HG03095 (cell line): ENCODE measurements around the gene SMCO1.
"Not testable (repeated sequence)": the region's sequence is repeated elsewhere in the genome, so short reads cannot be mapped to it uniquely, and the experiment has no call there.

Experiments used
- ATAC-seq: cut with Tn5 transposase; IDR thresholded peaks from one replicate; pipeline ENCODE4 v1.9.1; 2021; ENCODE audit warnings: moderate library complexity; ENCODE audit not compliant: unreplicated experiment

SMCO1 gene

GRCh38 chr3:196496183-196496582 is 19.0 kb downstream of the SMCO1 start:
- ATAC-seq, result no peak

DNA sequence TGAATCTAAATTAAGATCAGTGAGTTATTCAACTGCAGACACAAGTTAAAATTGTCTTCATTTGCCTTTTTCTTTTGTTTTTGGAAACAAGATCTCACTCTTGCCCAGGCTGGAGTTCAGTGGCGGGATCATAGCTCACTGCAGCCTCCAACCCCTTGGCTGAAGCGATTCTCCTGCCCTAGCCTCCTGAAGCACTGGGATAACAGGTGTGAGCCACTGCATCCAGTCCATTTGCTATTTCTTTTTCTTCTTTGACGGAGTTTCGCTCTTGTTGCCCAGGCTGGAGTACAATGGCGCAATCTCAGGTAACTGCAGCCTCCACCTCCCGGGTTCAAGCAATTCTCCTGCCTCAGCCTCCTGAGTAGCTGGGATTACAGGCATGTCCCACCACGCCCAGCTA is 21.9 kb downstream of the SMCO1 start:
- ATAC-seq, result no peak

GRCh38 chr3:196492080-196492479 is 23.1 kb downstream of the SMCO1 start:
- no peak for ATAC-seq

DNA sequence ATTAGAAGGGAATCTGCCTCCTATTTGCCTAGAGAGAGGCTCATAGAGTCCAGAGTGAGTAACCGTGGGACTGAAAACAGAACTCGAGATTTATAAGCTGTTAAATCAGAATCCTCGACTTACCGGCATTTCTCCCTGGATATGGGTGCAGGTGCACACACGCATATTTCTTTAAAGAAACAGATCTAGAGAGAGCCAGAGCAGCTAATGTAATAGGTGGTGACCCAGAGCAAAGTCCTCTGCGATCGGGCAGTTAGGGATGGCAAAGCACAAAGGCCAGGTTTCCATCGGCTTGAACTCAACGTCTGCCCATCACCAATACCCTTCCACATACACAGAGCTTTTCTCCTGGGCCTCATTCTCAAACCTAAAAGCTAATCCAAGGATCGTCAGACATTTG is 25.4 kb downstream of the SMCO1 start:
- no peak for ATAC-seq

GRCh38 chr3:196486263-196486662 is 28.9 kb downstream of the SMCO1 start:
- no peak for ATAC-seq

DNA sequence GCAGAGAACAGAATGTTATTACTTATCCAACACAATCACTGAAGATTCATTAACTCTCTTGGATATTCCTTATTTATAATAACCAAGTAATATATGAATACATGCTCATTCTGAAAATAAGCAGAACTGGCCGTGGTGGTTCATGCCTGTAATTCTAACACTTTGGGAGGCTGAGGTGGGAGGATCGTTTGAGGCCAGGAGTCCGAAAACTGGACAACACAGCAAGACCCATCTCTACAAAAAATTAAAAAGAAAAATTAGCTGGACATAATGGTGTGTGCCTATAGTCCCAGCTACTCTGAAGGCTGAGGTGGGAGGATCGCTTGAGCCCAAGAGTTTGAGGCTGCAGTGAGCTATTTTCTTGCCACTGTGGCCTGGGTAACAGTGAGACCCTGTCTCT is 37.5 kb downstream of the SMCO1 start:
- ATAC-seq, result no peak

DNA sequence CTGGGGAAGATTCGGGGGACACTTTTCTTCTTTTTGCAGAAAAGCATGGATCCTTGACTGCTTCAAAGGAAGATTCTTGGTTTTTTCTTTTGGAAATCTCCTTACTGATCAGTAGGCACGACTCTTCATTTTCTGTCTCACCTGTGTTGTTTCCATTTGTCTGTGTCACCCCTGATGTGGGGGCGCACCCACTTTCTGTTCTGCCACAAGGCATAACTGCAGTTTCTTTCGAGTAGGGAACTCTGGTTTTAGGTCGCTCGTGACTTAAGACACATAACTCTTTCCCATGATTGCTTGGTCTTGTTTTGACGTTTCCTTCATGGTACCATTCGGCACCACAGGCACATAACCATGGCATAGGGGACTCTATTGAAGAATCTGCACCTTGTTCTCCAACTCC is 42.9 kb downstream of the SMCO1 start:
- ATAC-seq, result no peak

DNA sequence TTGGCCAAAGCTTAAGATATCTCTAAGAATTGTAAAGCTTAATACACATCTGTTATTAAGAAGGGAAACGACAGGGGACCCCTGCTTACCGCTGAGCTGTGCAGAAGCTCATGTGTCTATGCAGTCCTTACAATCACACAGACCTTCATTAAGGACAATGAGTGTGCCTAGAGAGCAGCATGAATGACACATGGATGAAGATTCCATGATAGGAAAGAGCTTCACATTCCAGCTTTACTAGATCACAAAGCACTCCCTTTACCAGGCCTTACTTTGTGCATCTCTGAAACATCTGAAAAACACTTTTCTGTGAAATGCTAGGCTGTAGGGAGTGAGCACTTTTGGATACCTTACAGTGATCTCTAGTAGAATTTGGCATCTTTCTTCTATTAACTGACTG is 43.6 kb downstream of the SMCO1 start:
- no peak for ATAC-seq

DNA sequence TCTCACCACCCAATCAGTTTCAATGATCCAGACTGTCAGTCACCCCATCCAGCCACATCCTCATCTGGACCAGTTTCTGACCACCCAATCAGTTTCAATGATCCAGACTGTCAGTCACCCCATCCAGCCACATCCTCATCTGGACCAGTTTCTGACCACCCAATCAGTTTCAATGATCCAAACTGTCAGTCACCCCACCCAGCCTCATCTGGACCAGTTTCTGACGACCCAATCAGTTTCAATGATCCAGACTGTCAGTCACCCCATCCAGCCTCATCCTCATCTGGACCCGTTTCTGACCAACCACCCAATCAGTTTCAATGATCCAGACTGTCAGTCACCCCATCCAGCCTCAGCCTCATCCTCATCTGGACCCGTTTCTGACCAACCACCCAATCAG is 45.0 kb downstream of the SMCO1 start:
- ATAC-seq, result not testable (repeated sequence)

GRCh38 chr3:196463804-196464203 is 51.3 kb downstream of the SMCO1 start:
- no peak for ATAC-seq

DNA sequence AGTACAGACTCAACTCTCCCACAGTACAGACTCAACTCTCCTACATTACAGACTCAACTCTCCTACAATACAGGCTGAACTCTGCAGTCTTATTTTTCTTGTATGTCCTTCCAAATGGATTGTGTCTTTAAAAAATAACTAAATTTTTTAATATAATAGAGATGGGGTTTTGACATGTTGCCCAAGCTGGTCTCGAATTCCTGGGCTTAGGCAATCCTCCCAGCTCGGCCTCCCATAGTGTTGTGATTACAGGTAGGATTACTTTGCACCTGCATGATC is 51.7 kb downstream of the SMCO1 start:
- no peak for ATAC-seq

- ATAC-seq, result not testable (repeated sequence)
These were observed 52.3 kb downstream of the SMCO1 start for GRCh38 chr3:196462680-196463477.

- ATAC-seq, result no peak
These were observed 57.1 kb downstream of the SMCO1 start for GRCh38 chr3:196458063-196458462.

DNA sequence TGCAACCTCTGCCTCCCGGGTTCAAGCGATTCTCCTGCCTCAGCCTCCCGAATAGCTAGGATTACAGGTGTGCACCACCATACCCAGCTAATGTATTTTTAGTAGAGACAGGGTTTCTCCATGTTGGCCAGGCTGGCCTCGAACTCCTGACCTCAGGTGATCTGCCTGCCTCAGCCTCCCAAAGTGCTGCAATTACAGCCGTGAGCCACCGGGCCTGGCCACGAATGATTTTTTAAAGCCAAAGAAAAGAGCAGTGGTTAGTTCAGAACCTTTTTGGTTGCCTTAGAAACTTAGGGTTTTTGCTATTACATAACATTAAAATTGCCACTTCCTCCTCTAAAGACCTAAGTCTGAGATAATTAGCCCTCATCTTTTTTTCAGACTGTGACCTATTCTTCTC is 57.7 kb downstream of the SMCO1 start:
- ATAC-seq, result not testable (repeated sequence)
